Sciatic nerve (tissue), 2 donors: Measurements from ENCODE around the gene TMEM204. TPM values are rescaled to one million over a fixed set of nuclear protein-coding genes. Genes with fewer than 3 reads are reported as not detected.

Source experiments
- ATAC-seq: fragments of 200-7000 bp; cut with Tn5 transposase; one replicate; pipeline ENCODE4 v1.9.1; 2020; ENCODE audit warnings: mild to moderate bottlenecking, moderate library complexity
- DNase-seq: peaks from one replicate; pipeline ENCODE4 v3.0.0-alpha.2; 2020; ENCODE audit warnings: low spot score
- intact Hi-C: fragments of 100-400 bp; cut with DNase I; formaldehyde crosslinking; loops from one replicate; pipeline ENCODE4 v1.14.2; 2022
- total RNA-seq: library from RNA; stranded (reverse); fragmentation: NEBNext Ultra II Directional; extraction: Animal tissue kit (Norgen Biotek cat#: 25700); gene quantifications from one replicate; pipeline ENCODE4 v1.2.1, GENCODE V29; 2021
- donor health status: DM: no; HTN: no; CAD: no.
- donor health status: DM: no; HTN: no; CAD: no.

TMEM204 gene
- total RNA-seq, 1 donor from 2014 or later = 20.4 TPM

DNA sequence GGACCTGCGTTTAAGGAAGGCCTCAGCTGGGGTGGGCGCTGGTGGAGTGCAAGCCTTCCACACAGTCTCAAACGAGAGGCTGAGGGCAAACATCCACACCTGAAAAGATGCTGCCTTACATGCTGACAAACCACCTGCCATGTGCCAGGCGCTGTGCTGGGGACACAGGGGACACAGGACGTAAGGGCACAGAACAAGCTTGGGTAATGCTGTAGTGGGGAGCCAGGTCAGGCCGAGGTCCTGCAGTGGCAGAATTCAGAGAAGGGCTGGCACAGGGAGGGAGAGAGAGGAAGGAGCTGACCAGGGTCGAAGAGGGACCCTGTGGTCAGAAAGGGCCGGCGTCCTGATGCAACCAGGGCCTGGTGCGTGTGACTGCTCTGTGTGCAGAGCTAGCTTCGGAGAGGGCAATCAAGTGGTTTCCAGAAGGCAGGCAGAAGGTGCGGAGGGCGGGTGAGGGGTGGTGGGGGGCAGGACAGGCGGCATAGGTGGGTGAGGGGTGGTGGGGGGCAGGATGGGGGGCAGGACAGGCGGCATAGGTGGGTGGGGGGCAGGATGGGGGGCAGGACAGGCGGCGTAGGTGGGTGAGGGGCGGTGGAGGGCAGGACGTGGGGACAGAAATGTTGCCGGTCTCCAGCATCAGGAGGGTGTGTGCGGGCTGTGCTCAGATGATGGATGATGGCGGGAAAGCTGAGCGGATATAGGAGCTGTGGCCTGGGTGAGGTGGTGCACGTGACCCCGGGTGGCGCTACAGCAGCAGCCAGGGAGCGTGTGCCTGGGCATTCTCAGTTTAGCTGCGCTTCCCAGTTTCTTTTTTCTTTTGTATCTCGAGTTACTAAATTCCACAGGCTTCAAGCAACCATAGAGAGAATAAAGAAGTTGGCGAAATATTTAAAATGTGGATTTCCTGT, 21.6 kb upstream of the TMEM204 start:
- intact Hi-C loops = no loop called here
- ATAC-seq (no peak), DNase-seq (no peak)

DNA sequence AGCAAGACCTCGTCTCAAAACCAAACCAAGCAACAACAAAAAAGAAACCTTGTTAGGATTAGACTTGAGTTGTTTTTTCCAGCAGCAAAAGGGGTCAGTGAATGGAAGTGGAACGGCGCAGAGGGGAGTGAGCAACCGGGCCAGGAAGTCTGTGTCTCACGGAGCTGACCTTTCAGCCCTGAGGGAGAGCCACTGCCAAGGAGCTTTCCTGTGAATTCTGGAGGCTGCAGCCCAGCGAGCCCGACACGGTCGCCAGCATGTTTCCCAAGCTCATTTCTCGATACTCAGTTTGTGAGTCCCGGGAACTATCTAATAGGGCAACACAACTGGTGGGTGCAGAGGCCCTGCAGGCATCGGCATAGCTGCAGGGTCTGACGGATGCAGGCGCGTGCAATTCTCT, 20.7 kb upstream of the TMEM204 start:
- ATAC-seq (no peak), DNase-seq (no peak)
- intact Hi-C loops = no loop called here

DNA sequence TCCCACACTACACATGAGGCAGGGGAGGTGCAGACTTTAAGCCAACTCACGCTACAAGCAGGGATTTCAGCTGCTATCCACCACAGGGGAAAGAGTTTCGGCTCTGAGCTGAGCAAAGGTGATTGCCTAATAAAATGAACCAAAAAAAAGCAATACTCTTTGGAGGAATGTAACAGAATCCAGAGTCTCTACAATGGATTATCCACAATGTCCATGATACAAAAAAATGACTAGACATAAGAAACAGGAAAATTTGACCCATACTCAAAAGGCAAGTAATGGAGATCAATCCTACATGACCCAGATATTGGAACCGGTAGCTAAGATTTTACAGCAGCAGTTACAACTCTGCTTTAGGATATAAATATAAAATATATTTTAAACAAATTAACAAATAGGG, 19.0 kb upstream of the TMEM204 start:
- ATAC-seq (no peak), DNase-seq (no peak)
- intact Hi-C loops = no loop called here

DNA sequence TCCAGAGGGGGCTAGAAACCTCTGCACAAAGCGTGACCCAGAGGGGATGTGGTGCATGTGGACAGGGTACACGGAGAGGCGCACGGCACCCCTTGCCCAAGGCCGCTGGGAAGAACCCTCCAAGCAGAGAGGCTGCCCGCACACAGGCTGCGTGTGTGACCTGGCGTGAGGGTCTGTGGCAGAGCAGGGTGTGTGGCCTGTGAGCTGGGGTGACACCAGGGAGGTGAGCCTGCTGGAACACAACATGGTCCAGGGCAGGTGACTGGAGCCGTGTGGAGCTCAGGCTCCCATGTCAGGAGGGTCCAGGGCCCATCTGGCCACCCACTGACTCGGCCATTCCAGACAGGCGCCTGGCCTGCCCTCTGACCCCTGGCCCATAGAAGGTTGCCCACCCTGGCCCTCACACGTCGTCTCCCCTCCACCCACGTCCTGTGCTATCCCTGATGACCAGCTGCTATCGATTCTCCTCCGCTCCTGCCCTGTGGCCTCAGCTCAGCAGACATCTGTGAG, 14.8 kb upstream of the TMEM204 start:
- ATAC-seq = peak; percentile 17
- intact Hi-C loops = no loop called here
- DNase-seq = no peak

DNA sequence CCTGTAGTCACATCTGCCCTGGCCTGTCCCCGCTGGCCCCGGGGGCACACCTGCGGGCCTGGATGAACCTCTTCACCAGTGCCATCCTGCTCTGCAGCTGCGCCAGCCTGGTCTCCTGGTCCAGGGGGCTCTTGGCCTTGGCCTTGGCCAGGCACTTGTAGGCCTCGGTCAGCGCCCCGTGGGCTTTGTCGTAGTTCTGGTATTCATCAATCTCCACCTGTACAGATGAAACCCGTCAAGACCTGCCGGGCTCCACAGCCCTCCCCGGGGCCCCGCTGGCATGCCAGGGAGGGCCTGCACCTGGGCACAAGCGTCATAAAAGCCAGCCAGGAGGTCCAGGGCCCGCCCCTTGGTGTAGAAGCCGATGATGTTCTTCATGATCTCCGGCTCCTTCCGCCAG, 13.6 kb upstream of the TMEM204 start:
- DNase-seq = no peak
- intact Hi-C loops = no loop called here
- no peak for ATAC-seq

DNA sequence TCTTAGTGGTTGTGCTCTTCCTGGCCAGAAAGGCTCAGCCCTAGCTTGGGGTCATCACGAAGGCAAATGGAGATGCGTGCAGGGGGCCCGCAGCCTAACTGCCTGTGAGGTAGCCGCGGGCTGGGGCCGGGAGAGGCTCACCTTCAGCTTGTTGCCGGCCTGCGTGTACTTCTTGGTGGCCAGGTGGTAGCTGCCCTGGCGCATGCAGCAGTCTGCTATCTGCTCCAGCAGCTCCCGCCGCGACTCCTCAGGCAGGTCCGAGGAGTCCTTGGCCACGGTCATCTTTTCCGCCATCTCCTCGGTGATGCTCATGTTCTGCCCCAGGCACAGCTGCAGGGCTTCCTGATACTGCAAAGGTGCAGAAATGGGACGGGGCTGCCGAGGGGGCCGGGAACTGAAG, 13.0 kb upstream of the TMEM204 start:
- ATAC-seq = no peak
- intact Hi-C loops = no loop called here
- no peak for DNase-seq

DNA sequence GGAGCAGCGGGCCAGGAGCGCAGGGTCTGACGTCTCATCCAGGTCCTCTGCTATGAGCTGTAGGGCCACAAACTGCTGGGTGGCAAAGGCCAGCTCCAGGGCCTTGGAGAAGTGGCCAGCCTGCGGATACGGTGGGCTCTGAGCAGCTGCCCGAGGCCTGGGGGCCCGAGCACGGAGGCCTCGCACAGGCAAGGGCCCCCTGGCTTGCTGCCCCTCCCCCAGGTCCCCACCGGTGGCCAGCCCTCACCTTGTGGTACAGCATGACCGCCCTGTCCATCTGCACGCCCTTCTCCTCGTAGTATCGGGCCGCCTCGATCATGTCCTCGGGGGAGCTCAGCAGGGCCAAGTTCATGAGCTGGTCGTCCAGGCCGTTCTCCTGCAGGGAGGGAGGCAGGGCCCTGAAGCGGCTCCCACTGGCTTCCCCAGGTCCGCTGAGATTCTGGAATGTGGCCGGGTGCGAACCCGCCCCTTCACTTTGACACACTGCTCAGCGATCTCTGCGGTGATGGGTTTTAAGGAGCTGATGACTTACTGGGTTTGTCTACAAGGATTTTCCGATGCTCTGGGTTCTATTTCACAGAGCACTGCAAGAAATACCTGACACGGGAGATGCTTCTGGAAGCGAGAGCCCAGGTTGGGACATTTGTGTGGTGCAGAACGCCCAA, 9.8 kb upstream of the TMEM204 start:
- DNase-seq (no peak), ATAC-seq (no peak)
- intact Hi-C loops = no loop called here

DNA sequence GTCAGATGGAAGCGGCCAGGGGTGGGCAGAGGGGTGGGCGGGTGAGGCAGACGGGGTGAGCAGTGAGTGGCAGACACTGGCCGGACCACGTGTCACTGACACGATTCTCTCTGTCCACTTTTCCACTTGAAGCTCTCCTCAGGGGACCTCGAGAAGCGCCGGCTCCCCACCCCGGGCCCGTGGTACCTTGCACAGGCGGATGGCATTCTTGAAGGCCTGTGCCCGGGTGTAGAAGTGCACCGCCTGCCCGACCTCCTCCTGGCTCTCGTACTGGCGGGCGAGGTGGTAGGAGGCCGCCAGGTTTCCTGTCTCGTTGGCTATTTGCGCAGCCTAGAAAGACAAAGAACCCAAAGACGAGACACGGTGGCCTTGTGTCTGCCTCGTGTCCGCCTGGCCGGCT, 9.1 kb upstream of the TMEM204 start:
- DNase-seq (no peak), ATAC-seq (no peak)
- intact Hi-C loops = no loop called here

DNA sequence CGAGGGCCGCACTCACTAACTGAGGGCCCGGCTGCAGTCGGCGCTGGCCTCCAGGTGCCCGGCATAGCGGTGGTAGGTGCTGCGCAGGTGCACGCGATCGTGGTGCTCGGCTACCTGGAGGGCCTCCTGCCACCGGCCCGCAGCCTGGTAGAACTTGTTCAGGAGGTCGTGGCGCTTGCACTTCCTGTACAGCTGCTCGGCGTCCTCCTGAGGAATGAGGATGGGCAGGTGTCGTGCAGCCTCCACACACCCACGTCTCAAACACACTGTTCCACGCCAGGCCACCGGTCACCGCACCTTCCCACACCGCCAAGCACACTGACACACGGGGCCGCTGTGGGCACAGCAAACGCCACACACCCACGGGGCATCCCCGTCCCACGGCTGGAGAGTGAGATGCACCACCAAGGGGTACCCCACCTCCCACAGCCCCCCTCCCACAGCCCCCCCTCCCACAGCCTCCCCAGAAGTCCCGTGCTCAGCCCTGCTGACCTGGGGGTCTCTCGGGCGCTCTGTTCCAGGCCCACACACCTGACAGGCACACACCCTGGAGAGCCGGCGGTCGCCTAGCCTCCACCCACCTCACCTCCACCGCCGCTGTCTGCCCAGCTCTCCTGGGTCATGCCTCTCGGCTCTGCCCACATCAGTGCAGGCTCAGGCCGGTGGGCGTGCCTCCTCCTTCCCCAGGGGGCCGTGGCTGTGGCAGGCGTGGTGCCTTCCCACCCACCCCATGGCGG, 7.4 kb upstream of the TMEM204 start:
- ATAC-seq = no peak
- no peak for DNase-seq
- intact Hi-C loops = no loop called here

DNA sequence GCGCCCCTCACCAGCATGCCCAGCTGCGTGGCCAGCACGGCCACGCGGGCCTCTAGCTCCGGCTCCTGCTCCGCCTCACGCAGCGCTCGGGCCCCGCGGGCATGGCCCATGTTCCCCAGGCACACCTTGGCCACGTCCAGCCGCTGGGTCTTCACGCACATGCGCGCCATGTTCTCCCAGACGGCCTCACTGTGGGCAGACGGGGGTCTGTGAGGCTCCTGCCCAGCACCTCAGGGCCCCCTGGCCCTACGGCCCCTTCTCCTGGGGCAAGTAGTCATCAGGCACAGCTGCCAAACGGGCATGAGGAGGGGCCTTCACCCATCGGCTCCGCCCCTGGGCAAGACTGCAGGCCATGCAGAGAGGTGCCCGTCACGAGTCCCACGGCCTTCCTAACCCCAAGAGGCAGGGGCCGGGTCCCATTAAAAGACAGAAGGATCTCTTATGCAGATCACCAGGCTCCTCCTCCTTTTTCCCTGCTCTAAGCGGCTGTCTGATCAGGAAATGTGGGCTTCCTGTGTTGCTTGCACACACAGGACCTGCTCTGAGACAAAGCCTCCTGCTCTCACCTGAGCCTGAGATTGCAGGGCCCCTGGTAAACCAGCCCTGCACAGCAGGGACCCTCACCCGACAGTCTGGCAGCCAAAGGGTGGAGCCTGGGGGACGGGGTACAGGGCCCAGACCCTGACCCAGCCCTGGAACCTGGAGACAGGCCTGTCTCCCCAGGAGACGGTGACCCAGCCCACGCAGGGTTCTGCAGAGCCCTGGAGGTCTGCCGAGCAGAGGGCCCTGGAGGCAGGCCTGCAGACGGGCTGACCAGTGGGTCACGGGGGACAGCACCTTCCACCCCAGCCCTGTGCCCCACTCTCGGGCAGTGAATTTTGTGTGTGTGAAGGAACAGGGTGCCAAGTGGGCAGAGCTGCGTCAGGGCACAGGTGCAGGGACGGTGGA, 6.6 kb upstream of the TMEM204 start:
- DNase-seq (no peak), ATAC-seq (no peak)
- intact Hi-C loops = no loop called here

DNA sequence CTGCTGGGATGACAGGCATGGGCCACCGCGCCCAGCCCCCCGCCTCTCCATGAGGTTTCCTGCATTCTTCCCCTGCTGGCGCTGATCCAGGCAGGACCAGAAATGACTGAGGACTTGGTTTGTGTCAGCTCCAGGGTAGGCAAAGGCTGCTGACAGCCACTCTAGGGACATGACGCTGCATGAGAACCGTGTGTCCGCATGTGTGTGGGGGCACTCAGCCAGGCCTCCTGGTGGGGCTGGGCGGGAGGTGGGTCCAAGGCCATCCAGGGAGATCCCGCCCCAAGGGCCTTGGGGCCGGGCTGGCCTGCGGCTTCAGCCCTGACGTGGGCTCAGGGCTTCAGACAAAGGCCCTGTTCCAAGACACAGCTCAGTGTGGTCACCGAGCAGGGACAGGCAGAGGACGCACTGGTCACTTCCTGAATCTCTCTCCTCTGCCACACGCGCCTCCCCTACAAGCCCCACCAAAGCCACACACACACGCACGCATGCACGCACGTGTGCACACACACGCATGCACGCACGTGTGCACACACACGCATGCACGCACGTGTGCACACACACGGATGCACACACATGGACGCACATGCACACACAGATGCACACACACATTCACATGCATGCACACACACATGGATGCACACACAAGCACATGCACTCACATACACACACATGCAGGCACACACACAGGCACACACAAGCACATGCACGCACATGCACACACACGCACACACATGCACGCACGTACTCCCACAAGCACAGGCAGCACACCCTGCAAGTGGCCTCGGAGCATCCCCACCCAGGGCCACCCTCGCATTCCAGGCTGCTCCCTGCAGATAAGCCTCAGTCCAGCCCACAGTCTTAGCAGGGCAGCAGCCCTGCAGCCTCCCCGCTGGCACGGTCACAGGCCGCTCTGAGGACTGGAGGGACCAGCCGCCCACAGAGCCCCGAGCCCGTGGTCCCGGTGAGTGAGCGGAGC, 5.3 kb upstream of the TMEM204 start:
- intact Hi-C loops = no loop called here
- DNase-seq (no peak), ATAC-seq (no peak)

DNA sequence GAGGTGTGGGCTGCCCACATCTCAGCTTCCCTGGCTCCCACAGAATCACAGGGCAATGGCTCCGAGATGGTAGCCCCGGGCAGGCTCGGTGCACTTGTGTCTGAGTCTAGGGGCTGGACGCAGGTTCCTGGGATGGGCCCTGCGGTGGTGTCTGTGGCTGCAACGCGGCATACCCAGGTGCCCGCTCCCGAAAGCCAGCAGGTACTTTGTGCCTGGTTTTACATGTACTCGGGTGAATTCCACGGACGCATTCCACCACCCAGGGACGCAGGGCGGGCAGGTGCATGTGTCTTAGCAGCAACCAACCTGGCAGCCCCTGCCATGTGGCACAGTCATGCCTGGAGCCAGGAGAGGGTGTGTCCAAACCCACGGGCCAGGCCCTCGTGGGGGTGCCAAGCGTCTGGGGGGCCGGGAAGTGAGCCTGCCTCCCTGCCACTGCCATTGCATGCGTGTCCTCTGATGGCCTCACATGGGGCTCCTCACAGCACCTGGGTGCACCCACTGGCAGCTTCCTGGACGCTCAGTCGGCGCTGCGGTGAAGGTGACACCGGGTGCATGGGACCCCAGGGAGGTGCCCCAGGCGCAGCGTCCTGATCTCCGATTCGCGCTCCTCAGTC, 4.4 kb upstream of the TMEM204 start:
- DNase-seq (no peak), ATAC-seq (no peak)
- intact Hi-C loops = no loop called here

DNA sequence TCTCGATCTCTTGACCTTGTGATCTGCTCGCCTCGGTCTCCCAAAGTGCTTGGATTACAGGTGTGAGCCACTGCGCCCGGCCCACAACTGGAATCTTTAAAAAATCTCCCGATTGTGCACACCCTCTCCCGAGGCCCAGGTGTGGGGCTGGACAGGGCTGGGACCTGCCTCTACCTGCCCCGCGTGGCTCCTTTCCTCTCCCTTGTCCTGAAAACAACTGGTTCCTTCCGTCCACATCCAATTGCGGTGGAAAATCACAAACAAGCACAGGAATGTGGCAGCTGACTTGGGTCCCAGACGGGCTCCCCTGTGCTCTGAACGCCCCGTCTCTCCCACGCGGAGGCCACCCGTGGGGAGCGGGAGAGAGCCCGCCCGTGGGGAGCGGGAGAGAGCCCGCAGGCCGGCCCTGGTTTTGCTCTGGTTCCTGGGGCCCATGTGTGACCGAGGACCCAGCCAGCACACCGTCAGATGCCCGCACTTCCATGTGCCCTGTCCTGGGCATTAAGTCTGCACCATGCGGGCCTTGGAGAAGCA, 3.0 kb upstream of the TMEM204 start:
- ATAC-seq = no peak
- no peak for DNase-seq
- intact Hi-C loops = no loop called here

DNA sequence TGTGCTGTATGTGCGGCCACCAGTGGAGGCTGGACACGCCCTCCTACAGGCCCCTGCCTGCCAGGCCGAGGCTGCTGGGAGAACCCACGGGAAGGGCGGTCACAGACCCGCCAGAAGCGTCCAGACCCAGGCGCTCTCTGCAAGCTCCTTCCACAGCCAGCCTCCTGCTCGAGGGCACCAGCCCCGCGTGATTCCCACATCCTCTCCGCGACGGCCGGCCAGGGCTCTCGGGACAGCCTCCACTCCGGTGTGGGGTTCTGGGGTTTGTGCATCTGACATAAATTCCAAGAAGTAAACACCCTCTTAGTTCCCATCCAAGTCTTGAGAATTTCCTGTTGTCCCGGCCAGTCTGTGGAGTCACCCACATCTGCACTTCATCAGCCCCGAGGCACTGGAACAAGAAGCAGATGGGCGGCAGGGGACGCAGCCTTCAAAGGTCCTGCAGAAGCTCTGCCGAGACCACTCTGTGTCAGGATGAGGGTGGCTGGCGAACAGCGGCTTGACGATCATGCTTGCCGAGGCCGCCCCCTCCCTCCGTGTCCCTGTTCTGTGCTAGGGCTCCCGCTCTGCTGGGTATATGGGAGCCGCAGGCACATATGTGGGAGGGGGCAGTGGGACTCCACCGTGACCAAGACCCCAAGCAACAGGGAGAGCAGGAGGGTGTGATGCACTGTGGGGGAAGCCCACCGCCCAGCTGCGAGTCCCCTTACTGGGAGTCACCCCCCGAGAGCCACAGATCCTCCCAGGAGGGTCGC, 2.4 kb upstream of the TMEM204 start:
- peak; percentile 66 for ATAC-seq
- no peak for DNase-seq
- intact Hi-C loops = no loop called here

DNA sequence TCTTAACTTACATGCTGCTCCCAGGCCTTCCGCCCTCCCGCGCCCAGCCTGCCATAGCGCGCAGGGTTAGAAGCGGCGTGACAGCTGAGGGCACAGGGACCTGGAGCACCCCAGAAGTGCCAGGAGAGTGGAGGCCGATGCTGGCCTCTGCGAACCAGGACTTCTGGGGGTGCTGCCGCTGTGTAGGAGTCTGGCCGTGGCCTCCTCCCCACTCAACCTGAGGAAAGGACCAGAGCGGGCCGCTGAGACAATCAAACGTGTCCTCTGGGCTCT, 1.9 kb upstream of the TMEM204 start:
- no peak for DNase-seq
- intact Hi-C loops = no loop called here
- no peak for ATAC-seq

DNA sequence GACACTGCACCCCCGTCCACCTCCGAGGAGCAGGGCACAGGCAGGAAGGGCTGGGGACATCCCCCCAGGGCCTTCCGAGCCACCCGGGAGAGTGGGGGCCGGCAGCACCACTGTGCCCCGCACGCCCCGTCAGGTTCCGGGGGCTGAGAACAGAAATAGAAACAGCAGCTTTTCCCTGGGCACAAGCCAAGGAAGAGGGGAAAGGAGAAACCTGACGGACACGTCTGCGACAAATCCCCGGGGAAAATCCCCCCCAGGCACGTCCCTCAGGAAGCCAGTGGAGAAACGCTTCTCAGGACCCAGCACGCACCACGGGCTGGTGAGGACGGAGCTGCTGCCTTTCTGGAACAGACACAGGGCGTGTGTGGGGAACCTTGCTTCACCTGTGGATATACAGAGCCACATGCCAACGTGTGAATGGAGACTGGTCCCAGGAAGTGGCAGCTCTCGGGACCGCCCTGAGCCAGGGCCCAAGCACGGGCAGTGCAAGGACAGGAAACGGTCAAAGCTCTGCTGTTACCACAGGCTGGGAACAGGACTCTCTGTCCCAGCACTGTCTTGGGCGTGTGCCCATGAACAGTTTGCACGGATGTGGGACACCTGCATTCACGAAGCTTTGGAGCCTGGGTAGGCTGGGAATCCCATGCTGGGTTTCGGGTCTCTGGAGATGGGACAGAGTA, 1.2 kb upstream of the TMEM204 start:
- DNase-seq = no peak
- intact Hi-C loops = no loop called here
- ATAC-seq = peak; percentile 64
